ENCODE data around the gene GPR45. TPM values are rescaled to one million over a fixed set of nuclear protein-coding genes. Genes with fewer than 3 reads are reported as not detected.

GPR45 gene
- total and polyA plus RNA-seq, 9 of the 15 experiments (the other 6 are each of a cell fraction or from before 2014, with no cell fraction given): not detected

- TF ChIP-seq HDGF (IDR thresholded peaks at IDR 0.05) (no peak), NFRKB (IDR thresholded peaks at IDR 0.05; ENCODE audit: low read depth) (no peak), BRF2 (IDR thresholded peaks at IDR 0.05; ENCODE audit: borderline replicate concordance, insufficient read depth, insufficient read length) (no peak), ELF2 (CRISPR knock-in tag; IDR thresholded peaks at IDR 0.05) (no peak), MCM7 (IDR thresholded peaks at IDR 0.05) (no peak), SMC3 (conservative IDR thresholded peaks at IDR 0.05; ENCODE audit: insufficient read depth, low read depth, low read length) (no peak), CTCFL (IDR thresholded peaks at IDR 0.05; ENCODE audit: borderline replicate concordance, insufficient read depth, low read depth, low read length, poor library complexity, severe bottlenecking) (no peak), ZNF3 (CRISPR knock-in tag; IDR thresholded peaks at IDR 0.05) (no peak), CBX2 (IDR thresholded peaks at IDR 0.05; ENCODE audit: insufficient read depth, low read length, poor library complexity, severe bottlenecking) (no peak), POLR2B (IDR thresholded peaks at IDR 0.05; ENCODE audit: low read depth, partially characterized antibody) (no peak), BCOR (IDR thresholded peaks at IDR 0.05) (no peak), MITF (IDR thresholded peaks at IDR 0.05) (no peak), ZNF707 (CRISPR knock-in tag; conservative IDR thresholded peaks at IDR 0.05) (no peak), HMBOX1 (IDR thresholded peaks at IDR 0.05) (peak; percentile 78), ZNF24 (IDR thresholded peaks at IDR 0.05) (peak; percentile 95), MTA1 (IDR thresholded peaks at IDR 0.05; ENCODE audit: borderline replicate concordance) (no peak), WHSC1 (IDR thresholded peaks at IDR 0.05; ENCODE audit: low read length) (no peak), KLF6 (CRISPR knock-in tag; IDR thresholded peaks at IDR 0.05; ENCODE audit: borderline replicate concordance) (no peak), FOXJ3 (CRISPR knock-in tag; IDR thresholded peaks at IDR 0.05) (no peak), RBM34 (IDR thresholded peaks at IDR 0.05; ENCODE audit: borderline replicate concordance, insufficient read depth, low read length) (no peak), CCAR2 (IDR thresholded peaks at IDR 0.05; ENCODE audit: low read depth, low read length) (no peak), BCL6 (CRISPR knock-in tag; IDR thresholded peaks at IDR 0.05) (no peak), BHLHE40 (IDR thresholded peaks at IDR 0.05; ENCODE audit: low read length) (peak; percentile 66), RBM22 (IDR thresholded peaks at IDR 0.05; ENCODE audit: low read depth, low read length, poor library complexity, severe bottlenecking) (no peak), NFE2 (IDR thresholded peaks at IDR 0.05; ENCODE audit: low read depth) (no peak), RBM25 (IDR thresholded peaks at IDR 0.05; ENCODE audit: low read depth, low read length, severe bottlenecking) (no peak)
Observed at GRCh38 chr2:105262651-105263091, 21.1 kb downstream of the GPR45 start (continued).

All from K562 (cell line).